SK-N-SH treated with all-trans-retinoic acid at 6 μM for 48 hours (cell line): ENCODE results near the gene PARP2.
"Not testable (repeated sequence)": the region's sequence is repeated elsewhere in the genome, so short reads cannot be mapped to it uniquely, and the experiment has no call there.

Source experiments
- ARNTL ChIP-seq: fragments of 450-650 bp; formaldehyde crosslinking; IDR thresholded peaks from 2 replicates; pipeline ENCODE4 v1.5.0; 2020; ENCODE audit warnings: low read depth, mild to moderate bottlenecking, moderate library complexity, borderline replicate concordance
- BACH2 ChIP-seq: fragments of 250-450 bp; sonication (Bioruptor Pico); IDR thresholded peaks from 2 replicates; pipeline ENCODE4 v1.9.0; 2021; ENCODE audit warnings: mild to moderate bottlenecking, borderline replicate concordance
- GLIS3 ChIP-seq: fragments of 250-450 bp; sonication (Bioruptor Pico); IDR thresholded peaks from 2 replicates; pipeline ENCODE4 v1.5.0; 2020; ENCODE audit warnings: mild to moderate bottlenecking, moderate library complexity
- RARB ChIP-seq: fragments of 250-450 bp; sonication (Bioruptor Pico); IDR thresholded peaks from 2 replicates; pipeline ENCODE4 v1.8.0; 2021; ENCODE audit warnings: mild to moderate bottlenecking, moderate library complexity
- TCF4 ChIP-seq: fragments of 250-450 bp; sonication (Bioruptor Pico); IDR thresholded peaks from 2 replicates; pipeline ENCODE4 v1.8.0; 2021; ENCODE audit warnings: mild to moderate bottlenecking, moderate library complexity, borderline replicate concordance
- TOX ChIP-seq: fragments of 250-450 bp; sonication (Bioruptor Pico); IDR thresholded peaks from 2 replicates; pipeline ENCODE4 v1.8.0; 2021; ENCODE audit warnings: mild to moderate bottlenecking, moderate library complexity, borderline replicate concordance
- ZFP3 ChIP-seq: fragments of 250-450 bp; sonication (Bioruptor Pico); IDR thresholded peaks from 2 replicates; pipeline ENCODE4 v1.5.0; 2020; ENCODE audit warnings: mild to moderate bottlenecking, moderate library complexity
- ZNF565 ChIP-seq: fragments of 450-650 bp; formaldehyde crosslinking; conservative IDR thresholded peaks from 2 replicates; pipeline ENCODE4 v1.5.0; 2020; ENCODE audit warnings: low read depth, mild to moderate bottlenecking, moderate library complexity
- TF ChIP-seq, protein P1 (sequence below): fragments of 250-450 bp; sonication (Bioruptor Pico); IDR thresholded peaks from 2 replicates; pipeline ENCODE4 v1.8.0; 2020; ENCODE audit warnings: mild to moderate bottlenecking, moderate library complexity, borderline replicate concordance
- TF ChIP-seq, protein P2 (sequence below): fragments of 250-450 bp; sonication (Bioruptor Pico); IDR thresholded peaks from 2 replicates; pipeline ENCODE4 v1.8.0; 2021; ENCODE audit warnings: low read depth, mild to moderate bottlenecking, moderate library complexity, borderline replicate concordance
- TF ChIP-seq, protein P3 (sequence below): fragments of 250-450 bp; sonication (Bioruptor Pico); IDR thresholded peaks from 2 replicates; pipeline ENCODE4 v1.5.0; 2020; ENCODE audit warnings: mild to moderate bottlenecking, moderate library complexity
- TF ChIP-seq, protein P4 (sequence below): fragments of 250-450 bp; sonication (Bioruptor Pico); IDR thresholded peaks from 2 replicates; pipeline ENCODE4 v1.5.1; 2021; ENCODE audit warnings: mild to moderate bottlenecking, moderate library complexity

DNA sequence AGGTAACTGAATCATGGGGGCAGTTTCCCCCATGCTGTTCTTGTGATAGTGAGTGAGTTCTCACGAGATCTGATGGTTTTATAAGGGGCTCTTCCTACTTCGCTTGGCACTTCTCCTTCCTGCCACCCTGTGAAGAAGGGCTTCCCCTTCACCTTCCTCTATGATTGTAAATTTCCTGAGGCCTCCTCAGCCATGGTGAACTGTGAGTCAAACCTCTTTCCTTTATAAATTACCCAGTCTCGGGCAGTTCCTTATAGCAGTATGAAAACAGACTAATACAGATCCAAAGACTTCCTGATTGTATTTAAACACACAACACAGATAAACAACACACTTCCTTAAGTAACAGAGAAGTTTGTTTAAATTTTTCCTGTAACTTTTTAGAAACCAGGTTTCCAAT lies 15.0 kb downstream of the PARP2 start:
- not testable (repeated sequence) for TF ChIP-seq ARNTL (CRISPR knock-in tag); BACH2 (CRISPR knock-in tag); TCF4 (CRISPR knock-in tag); GLIS3 (CRISPR knock-in tag); ZFP3 (CRISPR knock-in tag); TOX (CRISPR knock-in tag); RARB; ZNF565 (CRISPR knock-in tag)
- TF ChIP-seq, protein P1, sequence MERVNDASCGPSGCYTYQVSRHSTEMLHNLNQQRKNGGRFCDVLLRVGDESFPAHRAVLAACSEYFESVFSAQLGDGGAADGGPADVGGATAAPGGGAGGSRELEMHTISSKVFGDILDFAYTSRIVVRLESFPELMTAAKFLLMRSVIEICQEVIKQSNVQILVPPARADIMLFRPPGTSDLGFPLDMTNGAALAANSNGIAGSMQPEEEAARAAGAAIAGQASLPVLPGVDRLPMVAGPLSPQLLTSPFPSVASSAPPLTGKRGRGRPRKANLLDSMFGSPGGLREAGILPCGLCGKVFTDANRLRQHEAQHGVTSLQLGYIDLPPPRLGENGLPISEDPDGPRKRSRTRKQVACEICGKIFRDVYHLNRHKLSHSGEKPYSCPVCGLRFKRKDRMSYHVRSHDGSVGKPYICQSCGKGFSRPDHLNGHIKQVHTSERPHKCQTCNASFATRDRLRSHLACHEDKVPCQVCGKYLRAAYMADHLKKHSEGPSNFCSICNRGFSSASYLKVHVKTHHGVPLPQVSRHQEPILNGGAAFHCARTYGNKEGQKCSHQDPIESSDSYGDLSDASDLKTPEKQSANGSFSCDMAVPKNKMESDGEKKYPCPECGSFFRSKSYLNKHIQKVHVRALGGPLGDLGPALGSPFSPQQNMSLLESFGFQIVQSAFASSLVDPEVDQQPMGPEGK (CRISPR knock-in tag): not testable (repeated sequence)
- TF ChIP-seq, protein P2, sequence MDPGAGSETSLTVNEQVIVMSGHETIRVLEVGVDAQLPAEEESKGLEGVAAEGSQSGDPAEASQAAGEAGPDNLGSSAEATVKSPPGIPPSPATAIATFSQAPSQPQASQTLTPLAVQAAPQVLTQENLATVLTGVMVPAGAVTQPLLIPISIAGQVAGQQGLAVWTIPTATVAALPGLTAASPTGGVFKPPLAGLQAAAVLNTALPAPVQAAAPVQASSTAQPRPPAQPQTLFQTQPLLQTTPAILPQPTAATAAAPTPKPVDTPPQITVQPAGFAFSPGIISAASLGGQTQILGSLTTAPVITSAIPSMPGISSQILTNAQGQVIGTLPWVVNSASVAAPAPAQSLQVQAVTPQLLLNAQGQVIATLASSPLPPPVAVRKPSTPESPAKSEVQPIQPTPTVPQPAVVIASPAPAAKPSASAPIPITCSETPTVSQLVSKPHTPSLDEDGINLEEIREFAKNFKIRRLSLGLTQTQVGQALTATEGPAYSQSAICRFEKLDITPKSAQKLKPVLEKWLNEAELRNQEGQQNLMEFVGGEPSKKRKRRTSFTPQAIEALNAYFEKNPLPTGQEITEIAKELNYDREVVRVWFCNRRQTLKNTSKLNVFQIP: not testable (repeated sequence)
- TF ChIP-seq, protein P3, sequence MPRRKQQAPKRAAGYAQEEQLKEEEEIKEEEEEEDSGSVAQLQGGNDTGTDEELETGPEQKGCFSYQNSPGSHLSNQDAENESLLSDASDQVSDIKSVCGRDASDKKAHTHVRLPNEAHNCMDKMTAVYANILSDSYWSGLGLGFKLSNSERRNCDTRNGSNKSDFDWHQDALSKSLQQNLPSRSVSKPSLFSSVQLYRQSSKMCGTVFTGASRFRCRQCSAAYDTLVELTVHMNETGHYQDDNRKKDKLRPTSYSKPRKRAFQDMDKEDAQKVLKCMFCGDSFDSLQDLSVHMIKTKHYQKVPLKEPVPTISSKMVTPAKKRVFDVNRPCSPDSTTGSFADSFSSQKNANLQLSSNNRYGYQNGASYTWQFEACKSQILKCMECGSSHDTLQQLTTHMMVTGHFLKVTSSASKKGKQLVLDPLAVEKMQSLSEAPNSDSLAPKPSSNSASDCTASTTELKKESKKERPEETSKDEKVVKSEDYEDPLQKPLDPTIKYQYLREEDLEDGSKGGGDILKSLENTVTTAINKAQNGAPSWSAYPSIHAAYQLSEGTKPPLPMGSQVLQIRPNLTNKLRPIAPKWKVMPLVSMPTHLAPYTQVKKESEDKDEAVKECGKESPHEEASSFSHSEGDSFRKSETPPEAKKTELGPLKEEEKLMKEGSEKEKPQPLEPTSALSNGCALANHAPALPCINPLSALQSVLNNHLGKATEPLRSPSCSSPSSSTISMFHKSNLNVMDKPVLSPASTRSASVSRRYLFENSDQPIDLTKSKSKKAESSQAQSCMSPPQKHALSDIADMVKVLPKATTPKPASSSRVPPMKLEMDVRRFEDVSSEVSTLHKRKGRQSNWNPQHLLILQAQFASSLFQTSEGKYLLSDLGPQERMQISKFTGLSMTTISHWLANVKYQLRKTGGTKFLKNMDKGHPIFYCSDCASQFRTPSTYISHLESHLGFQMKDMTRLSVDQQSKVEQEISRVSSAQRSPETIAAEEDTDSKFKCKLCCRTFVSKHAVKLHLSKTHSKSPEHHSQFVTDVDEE (CRISPR knock-in tag): not testable (repeated sequence)
- TF ChIP-seq, protein P4, sequence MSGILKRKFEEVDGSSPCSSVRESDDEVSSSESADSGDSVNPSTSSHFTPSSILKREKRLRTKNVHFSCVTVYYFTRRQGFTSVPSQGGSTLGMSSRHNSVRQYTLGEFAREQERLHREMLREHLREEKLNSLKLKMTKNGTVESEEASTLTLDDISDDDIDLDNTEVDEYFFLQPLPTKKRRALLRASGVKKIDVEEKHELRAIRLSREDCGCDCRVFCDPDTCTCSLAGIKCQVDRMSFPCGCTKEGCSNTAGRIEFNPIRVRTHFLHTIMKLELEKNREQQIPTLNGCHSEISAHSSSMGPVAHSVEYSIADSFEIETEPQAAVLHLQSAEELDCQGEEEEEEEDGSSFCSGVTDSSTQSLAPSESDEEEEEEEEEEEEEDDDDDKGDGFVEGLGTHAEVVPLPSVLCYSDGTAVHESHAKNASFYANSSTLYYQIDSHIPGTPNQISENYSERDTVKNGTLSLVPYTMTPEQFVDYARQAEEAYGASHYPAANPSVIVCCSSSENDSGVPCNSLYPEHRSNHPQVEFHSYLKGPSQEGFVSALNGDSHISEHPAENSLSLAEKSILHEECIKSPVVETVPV (CRISPR knock-in tag): not testable (repeated sequence)
